ENCODE measurements around the gene LCT. TPM values are rescaled to one million over a fixed set of nuclear protein-coding genes. Genes with fewer than 3 reads are reported as not detected.

LCT gene
- total and polyA plus RNA-seq, 2 experiments from 2014 or later, result not detected

- no peak overlapping the region for H3K27ac Mint-ChIP-seq
- Histone ChIP-seq H3F3A (replicated peaks; ENCODE audit: low read depth) (0 out of 2 replicates have a peak, but pooled peaks cover 5% of the 10 kb centered on the region), H3K36me3 (ENCODE audit: insufficient read depth) (peaks cover 39% of the 10 kb centered on the region), H4K20me1 (replicated peaks; ENCODE audit: insufficient read depth) (peaks cover 5% of the 10 kb centered on the region; the same call in 1 of the 2 replicates), H3K4me2 (no peak overlapping the region), H3K4me3 (no peak overlapping the region), H3K27me3 (ENCODE audit: insufficient read depth) (no peaks in the 10 kb centered on the region), H2AFZ (no peak overlapping the region), H3K9me2 (ENCODE audit: insufficient read depth) (no peaks in the 10 kb centered on the region), H3K4me1 (ENCODE audit: insufficient read depth) (peaks cover 7% of the 10 kb centered on the region; the same call in 1 of the 2 replicates), H3K27ac (ENCODE audit: low read depth) (no peak overlapping the region), H3K79me2 (replicated peaks; ENCODE audit: insufficient read depth) (no peaks in the 10 kb centered on the region)
- no peak overlapping the region for H3K4me3 Mint-ChIP-seq
- H3K4me1 Mint-ChIP-seq, result peaks cover 16% of the 10 kb centered on the region
- no peak for ATAC-seq
- peaks cover 5% of the 10 kb centered on the region for H3K27me3 Mint-ChIP-seq (ENCODE audit: insufficient read depth, low read depth, poor library complexity)
- TF ChIP-seq CTCF (conservative IDR thresholded peaks at IDR 0.05; ENCODE audit: low read depth in 2 of 2) (no peak), ETS1 (IDR thresholded peaks at IDR 0.05) (no peak), ZNF462 (CRISPR knock-in tag; IDR thresholded peaks at IDR 0.05) (no peak), EZH2 (IDR thresholded peaks at IDR 0.05; ENCODE audit: low read depth, unreplicated experiment) (no peak), JUNB (IDR thresholded peaks at IDR 0.05; ENCODE audit: unreplicated experiment) (no peak), STAT1 (IDR thresholded peaks at IDR 0.05; ENCODE audit: unreplicated experiment) (no peak), NANOG (IDR thresholded peaks at IDR 0.05; ENCODE audit: borderline replicate concordance) (no peak), CREB1 (CRISPR knock-in tag; IDR thresholded peaks at IDR 0.05; ENCODE audit: low read depth) (no peak), EZH2phosphoT487 (IDR thresholded peaks at IDR 0.05; ENCODE audit: unreplicated experiment) (no peak), ZNF114 (CRISPR knock-in tag; IDR thresholded peaks at IDR 0.05) (no peak), ZNF331 (CRISPR knock-in tag; IDR thresholded peaks at IDR 0.05; ENCODE audit: low read depth) (no peak), REST (IDR thresholded peaks at IDR 0.05; ENCODE audit: unreplicated experiment) (no peak), POLR2AphosphoS5 (IDR thresholded peaks at IDR 0.05; ENCODE audit: low read depth) (no peak)
- H3K9me3 Mint-ChIP-seq, result peaks cover 3% of the 10 kb centered on the region; the same call in 2 of the 3 replicates
- no peak for DNase-seq (ENCODE audit: low spot score)
- H3K36me3 Mint-ChIP-seq (ENCODE audit: low read depth), result peaks cover 81% of the 10 kb centered on the region
Observed at GRCh38 chr2:135783439-135783838, 53.5 kb downstream of the LCT start.

Data from GM23338 (cell line).